ENCODE data around the gene PTPRB. TPM values are rescaled to one million over a fixed set of nuclear protein-coding genes. Genes with fewer than 3 reads are reported as not detected.

The PTPRB gene
- total RNA-seq, 2 donors from 2014 or later = 0.31 to 0.52 TPM

DNA sequence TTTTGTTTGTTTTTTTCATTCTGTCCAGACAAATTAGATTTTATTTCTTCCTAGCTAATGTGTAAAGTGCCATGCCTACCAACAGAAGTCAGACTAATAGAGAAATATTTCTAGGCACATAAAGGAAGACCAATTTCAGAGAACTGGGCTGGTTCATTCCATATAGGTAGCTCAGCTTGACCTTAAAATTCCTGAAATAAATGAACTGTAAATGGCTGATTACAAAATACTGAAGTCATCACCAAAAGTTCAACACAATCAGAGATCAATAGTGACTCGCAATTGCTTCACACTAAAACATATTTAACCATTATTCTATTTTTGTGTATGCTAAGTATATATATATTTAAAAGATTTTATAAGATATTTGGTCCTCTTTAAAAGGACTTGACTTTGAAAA, 34.2 kb downstream of the PTPRB start:
- H3K9me3 Mint-ChIP-seq = no peaks in the 10 kb centered on the region
- H3K4me3 Mint-ChIP-seq = no peak overlapping the region
- peaks cover 5% of the 10 kb centered on the region for H3K36me3 Mint-ChIP-seq
- DNase-seq (ENCODE audit: low spot score) = no peak
- H3K27me3 Mint-ChIP-seq = peaks cover 6 to 22% of the 10 kb centered on the region in 2 donors
- no peaks in the 10 kb centered on the region for H3K4me1 Mint-ChIP-seq (ENCODE audit: low read depth in 2 of 2)
- no peak for ATAC-seq
- no peak overlapping the region for H3K27ac Mint-ChIP-seq

DNA sequence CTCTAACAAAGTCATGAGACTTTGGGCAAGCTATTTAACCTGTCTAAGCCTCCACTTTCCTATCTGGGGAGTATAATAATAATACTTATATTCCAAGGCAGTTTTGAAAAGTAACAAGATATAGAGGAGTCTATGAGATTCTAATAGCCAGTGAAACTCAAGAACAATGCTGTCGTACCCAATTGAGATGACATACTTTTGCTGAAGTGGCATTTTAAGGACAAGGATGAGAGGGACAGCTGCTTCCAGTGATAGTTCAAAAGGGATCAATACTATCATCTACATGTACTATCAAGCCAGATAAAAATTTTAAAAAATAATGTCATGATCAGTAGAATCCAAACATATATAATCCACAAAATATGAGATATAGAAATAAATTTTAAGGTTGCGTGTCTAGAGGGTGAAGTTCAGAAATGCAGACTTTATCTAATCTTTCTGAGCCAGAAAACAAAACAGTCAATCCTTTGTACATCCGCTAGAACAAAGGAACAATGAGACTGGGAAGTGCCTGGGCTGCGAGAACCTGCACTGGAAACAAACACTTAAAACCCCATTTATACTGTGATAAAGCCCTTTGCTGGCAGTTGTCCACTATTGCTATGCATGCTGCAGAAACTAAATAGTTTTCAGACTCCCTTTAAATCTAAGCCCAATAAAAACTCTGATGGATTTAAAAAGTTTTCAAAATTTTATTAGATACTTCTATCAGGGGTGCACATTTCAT, 38.6 kb downstream of the PTPRB start:
- peaks cover 3 to 7% of the 10 kb centered on the region in 2 donors for H3K27me3 Mint-ChIP-seq

DNA sequence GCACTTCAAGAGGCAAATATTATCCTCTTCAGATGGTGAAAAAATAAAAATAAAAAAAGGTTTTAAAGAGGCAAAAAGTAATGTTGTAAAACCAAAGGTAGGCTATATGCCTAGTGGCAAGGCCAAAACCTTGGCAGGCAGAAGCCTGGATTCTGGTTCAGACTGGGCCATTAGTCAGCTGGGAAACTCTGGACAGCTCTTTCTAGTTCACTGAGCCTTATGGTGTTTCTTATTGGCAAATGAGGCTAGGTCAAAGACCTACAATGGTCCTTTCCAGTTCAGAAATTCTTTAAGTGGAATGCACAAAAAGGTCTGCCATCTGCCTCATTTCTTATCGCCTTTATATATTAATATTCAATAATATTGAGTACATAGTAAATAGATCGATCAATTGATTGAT, 44.6 kb downstream of the PTPRB start:
- Mint-ChIP-seq H3K36me3 (no peaks in the 10 kb centered on the region), H3K9me3 (no peaks in the 10 kb centered on the region), H3K27ac (no peak overlapping the region), H3K4me3 (no peak overlapping the region), H3K4me1 (ENCODE audit: low read depth in 2 of 2) (peaks cover 0 to 3% of the 10 kb centered on the region in 2 donors), H3K27me3 (peaks cover 0 to 7% of the 10 kb centered on the region in 2 donors)
- DNase-seq (ENCODE audit: low spot score) (no peak), ATAC-seq (no peak)

More for the DNA sequence above, 38.6 kb downstream of the PTPRB start:
- ATAC-seq (no peak), DNase-seq (ENCODE audit: low spot score) (no peak)
- H3K4me1 Mint-ChIP-seq (ENCODE audit: low read depth in 2 of 2) = no peaks in the 10 kb centered on the region
- H3K36me3 Mint-ChIP-seq = no peaks in the 10 kb centered on the region
- H3K4me3 Mint-ChIP-seq = no peak overlapping the region
- H3K27ac Mint-ChIP-seq = no peak overlapping the region
- H3K9me3 Mint-ChIP-seq = no peaks in the 10 kb centered on the region

DNA sequence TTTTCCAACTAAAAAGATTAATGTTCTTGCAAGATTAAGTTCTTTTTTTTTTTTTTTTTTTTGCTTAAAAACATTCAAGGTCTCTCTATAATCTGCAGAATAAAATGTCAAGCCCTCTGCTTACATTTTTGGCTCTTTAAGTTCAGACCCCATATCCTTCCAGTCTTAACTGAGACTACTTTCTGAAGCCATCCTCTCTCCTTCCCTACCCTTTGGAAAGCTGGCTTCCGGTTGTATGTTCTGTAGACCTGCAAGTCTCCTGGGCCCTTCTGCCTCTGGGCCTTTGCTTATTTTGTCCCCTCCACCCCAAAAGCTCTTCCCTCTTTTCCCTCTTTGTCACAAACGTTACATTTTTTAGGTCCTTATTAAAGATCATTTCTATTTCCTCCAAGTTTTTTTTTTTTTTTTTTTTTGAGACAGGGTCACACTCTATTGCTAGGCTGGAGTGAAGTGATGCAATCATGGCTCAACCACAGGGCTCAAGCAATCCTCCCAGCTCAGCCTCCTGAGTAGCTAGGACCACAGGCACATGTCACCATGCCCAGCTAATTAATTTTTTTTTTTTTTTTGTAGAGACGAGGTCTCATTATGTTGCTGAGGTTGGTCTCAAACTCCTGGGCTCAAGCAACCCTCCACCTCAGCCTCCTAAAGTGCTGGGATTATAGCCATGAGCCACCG, 46.5 kb downstream of the PTPRB start:
- no peak overlapping the region for H3K27ac Mint-ChIP-seq
- no peak overlapping the region for H3K4me3 Mint-ChIP-seq
- DNase-seq (ENCODE audit: low spot score) (no peak), ATAC-seq (no peak)
- peaks cover 0 to 7% of the 10 kb centered on the region in 2 donors for H3K27me3 Mint-ChIP-seq
- no peaks in the 10 kb centered on the region for H3K9me3 Mint-ChIP-seq
- peaks cover 0 to 3% of the 10 kb centered on the region in 2 donors for H3K4me1 Mint-ChIP-seq (ENCODE audit: low read depth in 2 of 2)
- no peaks in the 10 kb centered on the region for H3K36me3 Mint-ChIP-seq

DNA sequence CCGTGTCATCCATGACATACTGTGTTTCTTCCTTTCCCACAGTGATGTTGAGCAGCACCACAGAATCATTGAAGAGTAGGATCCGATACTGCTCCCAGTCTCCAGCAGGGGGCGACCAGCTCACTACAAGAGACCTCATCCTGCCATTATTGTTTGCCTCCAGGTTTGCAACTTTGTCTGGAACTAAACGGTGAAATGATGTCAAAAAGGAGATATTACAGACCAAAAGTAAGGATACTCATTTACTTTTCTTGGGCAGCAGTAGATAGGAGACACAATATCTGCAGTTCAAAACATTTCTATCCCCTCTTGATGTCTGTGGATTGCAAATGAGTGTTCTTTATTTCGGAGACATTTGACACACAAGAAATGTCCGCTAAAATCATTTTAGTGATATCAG, 47.2 kb downstream of the PTPRB start:
- ATAC-seq (peak; percentile 69 to 84), DNase-seq (ENCODE audit: low spot score) (peak; percentile 63)
- no peak overlapping the region for H3K27ac Mint-ChIP-seq

DNA sequence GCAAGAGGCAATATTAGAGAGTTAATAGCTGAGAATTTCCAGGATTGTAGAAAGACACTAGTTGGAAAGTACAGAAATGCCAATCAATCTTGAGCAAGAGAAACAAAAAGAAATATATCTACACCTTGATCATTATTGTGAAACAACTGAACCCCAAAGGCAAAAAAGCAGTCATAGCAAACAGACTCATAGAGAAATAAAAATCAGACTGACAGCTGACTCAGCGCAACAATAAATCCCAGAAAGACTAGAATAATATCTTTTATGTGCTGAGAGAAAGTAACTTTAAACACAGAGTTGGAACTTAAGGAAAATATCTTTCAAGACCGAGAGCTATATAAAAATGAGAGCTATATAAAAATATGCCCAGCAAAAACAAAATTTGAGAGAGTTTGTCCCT, 52.9 kb downstream of the PTPRB start:
- DNase-seq (ENCODE audit: low spot score) = no peak
- Mint-ChIP-seq H3K4me1 (ENCODE audit: low read depth in 2 of 2) (no peaks in the 10 kb centered on the region), H3K4me3 (no peak overlapping the region), H3K9me3 (no peaks in the 10 kb centered on the region), H3K27me3 (peaks cover 0 to 11% of the 10 kb centered on the region in 2 donors), H3K36me3 (peaks cover 10% of the 10 kb centered on the region), H3K27ac (no peak overlapping the region)
- no peak for ATAC-seq

More for the DNA sequence above, 47.2 kb downstream of the PTPRB start:
- Mint-ChIP-seq H3K4me3 (no peak overlapping the region), H3K27me3 (peaks cover 0 to 7% of the 10 kb centered on the region in 2 donors), H3K9me3 (no peaks in the 10 kb centered on the region), H3K4me1 (ENCODE audit: low read depth in 2 of 2) (peaks cover 0 to 3% of the 10 kb centered on the region in 2 donors), H3K36me3 (no peaks in the 10 kb centered on the region)

DNA sequence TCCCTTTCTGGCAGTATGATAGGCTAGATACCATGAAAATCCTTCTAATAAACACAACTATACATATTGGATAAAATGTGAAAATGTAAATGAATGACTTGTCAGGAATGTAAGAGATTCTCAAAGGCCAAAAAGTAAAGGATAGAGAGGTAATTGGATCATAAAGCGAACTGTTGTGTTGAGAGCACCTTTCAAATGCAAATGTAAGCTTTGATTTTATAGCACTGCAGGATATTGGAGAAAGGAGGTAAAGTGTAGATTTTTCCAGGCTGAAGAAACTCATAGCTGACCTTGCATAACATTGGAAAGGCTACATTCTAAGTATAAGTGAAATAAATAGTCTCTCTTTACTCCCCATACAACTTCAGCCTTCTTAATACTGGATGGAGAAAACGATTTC, 54.0 kb downstream of the PTPRB start:
- H3K9me3 Mint-ChIP-seq = no peaks in the 10 kb centered on the region
- no peaks in the 10 kb centered on the region for H3K4me1 Mint-ChIP-seq (ENCODE audit: low read depth in 2 of 2)
- H3K4me3 Mint-ChIP-seq = no peak overlapping the region
- H3K27ac Mint-ChIP-seq = no peak overlapping the region
- peaks cover 10% of the 10 kb centered on the region for H3K36me3 Mint-ChIP-seq
- no peak for ATAC-seq
- no peak for DNase-seq (ENCODE audit: low spot score)
- H3K27me3 Mint-ChIP-seq = peaks cover 0 to 11% of the 10 kb centered on the region in 2 donors

DNA sequence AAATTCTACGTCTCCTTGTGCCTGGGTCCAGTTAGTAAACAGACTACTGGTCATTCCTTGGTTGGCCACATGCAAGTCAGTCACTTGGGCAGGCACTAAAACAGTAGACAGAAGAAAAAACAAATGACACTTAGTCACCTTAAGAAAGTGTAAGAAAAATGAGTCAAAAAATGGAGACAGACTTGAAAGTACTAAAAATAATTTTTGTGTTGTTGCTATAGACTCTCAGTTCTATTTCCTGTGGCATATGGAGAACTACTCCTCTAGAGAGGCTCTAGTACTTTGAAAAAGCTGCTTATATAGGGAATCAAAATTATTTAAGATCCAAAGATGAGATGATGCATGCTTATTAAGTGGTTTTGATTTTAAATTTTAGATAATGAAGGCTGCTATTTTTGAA, 56.0 kb downstream of the PTPRB start:
- no peaks in the 10 kb centered on the region for H3K4me1 Mint-ChIP-seq (ENCODE audit: low read depth in 2 of 2)
- ATAC-seq = no peak
- no peaks in the 10 kb centered on the region for H3K9me3 Mint-ChIP-seq
- no peak overlapping the region for H3K27ac Mint-ChIP-seq
- peaks cover 10% of the 10 kb centered on the region for H3K36me3 Mint-ChIP-seq
- DNase-seq (ENCODE audit: low spot score) = no peak
- H3K27me3 Mint-ChIP-seq = peaks cover 0 to 11% of the 10 kb centered on the region in 2 donors
- H3K4me3 Mint-ChIP-seq = no peak overlapping the region

DNA sequence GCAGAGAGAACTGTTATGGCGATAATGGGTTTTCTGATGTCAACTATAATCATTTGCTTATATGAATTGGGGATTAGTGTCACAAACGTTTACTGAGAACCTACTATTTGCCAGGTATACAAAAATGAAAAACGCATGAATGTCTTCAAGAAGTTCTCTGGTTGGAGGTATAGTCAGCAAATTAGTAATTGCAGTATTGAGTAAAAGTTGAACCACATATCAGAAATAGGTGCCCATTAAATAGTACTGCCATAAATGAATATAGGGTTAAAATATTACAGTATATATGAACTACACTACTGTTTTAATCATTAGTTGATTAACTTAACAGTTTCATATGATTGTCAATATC, 60.0 kb downstream of the PTPRB start:
- ATAC-seq (no peak), DNase-seq (ENCODE audit: low spot score) (no peak)
- H3K4me3 Mint-ChIP-seq = no peak overlapping the region
- no peaks in the 10 kb centered on the region for H3K9me3 Mint-ChIP-seq
- H3K4me1 Mint-ChIP-seq (ENCODE audit: low read depth in 2 of 2) = no peaks in the 10 kb centered on the region
- no peak overlapping the region for H3K27ac Mint-ChIP-seq
- H3K27me3 Mint-ChIP-seq = no peaks in the 10 kb centered on the region
- no peaks in the 10 kb centered on the region for H3K36me3 Mint-ChIP-seq

DNA sequence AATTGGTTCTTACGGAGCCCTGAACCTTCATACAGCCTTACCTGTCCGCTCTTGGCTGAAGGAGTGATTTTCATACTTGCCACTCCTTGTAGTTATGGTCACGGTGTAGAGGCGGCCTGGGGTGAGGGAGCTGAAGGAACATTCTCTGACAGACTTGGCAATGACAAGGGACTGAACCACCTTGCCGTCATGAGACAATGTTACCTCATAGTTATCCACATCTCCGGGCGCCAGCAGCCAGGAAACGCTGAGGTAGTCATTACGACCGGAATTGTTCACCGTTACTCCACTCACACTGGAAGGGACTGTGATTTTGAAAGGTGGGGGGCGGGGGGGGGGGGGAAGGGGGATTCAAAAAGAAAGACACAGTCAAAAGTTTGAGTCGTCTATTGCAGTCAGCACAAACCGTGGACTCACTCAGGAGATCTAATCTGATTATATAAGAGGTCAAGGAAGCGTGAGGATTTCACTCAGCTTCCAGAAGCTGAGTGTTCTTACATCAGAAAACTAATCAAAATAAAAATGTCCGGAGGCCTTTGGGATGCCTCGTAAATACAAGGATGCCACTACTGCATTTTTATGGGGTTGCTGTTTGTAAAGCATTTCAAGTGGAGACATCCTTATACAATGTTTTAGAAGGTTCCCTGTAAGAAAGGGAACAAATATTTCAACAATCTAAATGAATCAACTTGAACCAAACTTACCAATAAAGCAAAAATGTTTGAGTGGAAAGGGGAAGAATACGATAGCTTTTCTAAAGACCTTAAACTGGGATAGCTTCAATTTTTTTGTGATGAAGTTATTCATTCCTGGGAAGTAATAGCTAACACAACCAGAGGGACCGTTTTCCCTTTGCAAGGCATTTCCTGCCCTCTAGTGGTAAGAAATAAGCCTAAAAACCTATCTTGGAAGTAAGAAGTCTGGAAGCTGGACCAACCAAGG, 60.6 kb downstream of the PTPRB start:
- no peak for DNase-seq (ENCODE audit: low spot score)
- ATAC-seq = no peak
- no peaks in the 10 kb centered on the region for H3K27me3 Mint-ChIP-seq
- no peaks in the 10 kb centered on the region for H3K9me3 Mint-ChIP-seq
- no peak overlapping the region for H3K4me3 Mint-ChIP-seq
- H3K27ac Mint-ChIP-seq = no peak overlapping the region
- no peaks in the 10 kb centered on the region for H3K36me3 Mint-ChIP-seq
- no peaks in the 10 kb centered on the region for H3K4me1 Mint-ChIP-seq (ENCODE audit: low read depth in 2 of 2)

DNA sequence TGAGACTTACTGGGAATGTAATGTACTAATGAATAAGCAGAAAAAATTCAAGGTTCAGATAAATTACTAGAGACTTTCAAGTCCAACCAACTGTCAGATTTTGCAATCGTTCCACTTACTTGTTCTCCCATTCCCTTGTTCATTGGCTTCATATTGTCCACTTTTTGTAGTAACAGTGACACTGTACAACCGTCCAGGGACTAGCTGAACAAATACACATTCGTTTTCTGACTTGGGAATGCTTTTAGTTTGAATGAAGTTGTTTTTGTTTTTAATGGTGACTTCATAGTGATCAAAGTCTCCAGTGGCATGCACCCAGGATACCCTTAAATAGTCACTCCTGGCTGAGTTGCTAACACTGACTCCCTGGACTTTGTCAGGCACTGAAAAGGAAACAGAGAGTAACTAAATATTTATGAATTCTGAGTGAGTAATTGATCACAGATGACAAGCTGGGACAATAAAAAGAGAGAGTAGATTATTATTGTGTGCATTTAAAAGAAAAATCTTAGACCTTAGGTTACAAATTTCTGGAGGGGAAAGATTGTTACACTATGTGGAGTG, 65.4 kb downstream of the PTPRB start:
- no peaks in the 10 kb centered on the region for H3K27me3 Mint-ChIP-seq
- H3K9me3 Mint-ChIP-seq = no peaks in the 10 kb centered on the region
- no peak for DNase-seq (ENCODE audit: low spot score)
- no peak overlapping the region for H3K4me3 Mint-ChIP-seq
- H3K4me1 Mint-ChIP-seq (ENCODE audit: low read depth in 2 of 2) = no peaks in the 10 kb centered on the region
- no peak for ATAC-seq
- no peak overlapping the region for H3K27ac Mint-ChIP-seq
- H3K36me3 Mint-ChIP-seq = no peaks in the 10 kb centered on the region

DNA sequence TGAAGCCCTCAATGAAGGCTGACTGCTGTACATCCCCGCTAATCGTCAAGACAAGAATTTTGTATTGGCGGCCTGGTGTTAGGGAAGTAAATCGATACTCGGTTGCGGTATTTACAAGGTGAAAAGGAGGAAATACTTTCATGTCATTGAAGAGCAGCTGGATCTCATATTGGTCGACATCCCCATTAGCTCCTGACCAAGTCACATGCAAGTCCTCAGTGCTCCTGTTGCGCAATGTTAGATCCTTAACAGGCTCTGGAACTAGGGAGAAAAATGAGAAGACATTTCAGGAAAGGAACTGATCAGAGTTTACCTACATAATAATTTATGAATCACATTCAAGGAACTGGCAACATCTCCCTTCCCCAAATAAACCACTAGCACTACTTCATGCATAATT, 66.2 kb downstream of the PTPRB start:
- Mint-ChIP-seq H3K36me3 (no peaks in the 10 kb centered on the region), H3K27me3 (no peaks in the 10 kb centered on the region), H3K4me1 (ENCODE audit: low read depth in 2 of 2) (no peaks in the 10 kb centered on the region), H3K9me3 (no peaks in the 10 kb centered on the region), H3K4me3 (no peak overlapping the region), H3K27ac (no peak overlapping the region)
- no peak for ATAC-seq
- no peak for DNase-seq (ENCODE audit: low spot score)

DNA sequence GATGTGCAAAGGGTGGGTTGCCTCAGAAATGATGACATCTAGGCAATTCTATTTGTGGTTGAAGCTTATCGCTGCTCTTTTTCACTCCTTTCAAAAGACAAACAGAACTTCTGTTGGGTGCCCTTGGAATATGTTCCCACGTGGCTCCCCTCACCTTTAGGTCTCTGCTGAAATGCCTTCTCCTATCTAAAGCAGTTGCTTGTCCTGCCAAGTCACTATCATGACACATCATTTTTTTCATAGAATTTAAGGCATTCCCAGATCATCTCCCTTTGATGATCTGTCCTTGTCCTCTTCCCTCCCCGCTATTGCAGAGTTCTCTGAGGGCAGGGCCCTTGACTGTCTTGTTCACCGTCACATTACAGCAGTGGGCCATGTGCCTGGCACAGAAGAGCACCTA, 75.7 kb downstream of the PTPRB start:
- no peak overlapping the region for H3K27ac Mint-ChIP-seq
- ATAC-seq (no peak), DNase-seq (ENCODE audit: low spot score) (no peak)
- peaks cover 0 to 3% of the 10 kb centered on the region in 2 donors for H3K27me3 Mint-ChIP-seq
- H3K4me3 Mint-ChIP-seq = no peak overlapping the region
- H3K9me3 Mint-ChIP-seq = no peaks in the 10 kb centered on the region
- H3K4me1 Mint-ChIP-seq (ENCODE audit: low read depth in 2 of 2) = no peaks in the 10 kb centered on the region
- no peaks in the 10 kb centered on the region for H3K36me3 Mint-ChIP-seq

Measured in natural killer cell treated with Interleukin-12 subunit alpha and Interleukin-12 subunit beta and Interleukin-15 and Interleukin-18, amount 100 ng/mL, for 72 hours (primary cell).